Ascending aorta (tissue), 2 donors: ENCODE data around the gene CEACAM16. TPM values are rescaled to one million over a fixed set of nuclear protein-coding genes. Genes with fewer than 3 reads are reported as not detected.

ENCODE experiments used
- DNase-seq, 2 donors: peaks; one replicate each; pipeline ENCODE4 v3.0.0-alpha.2; 2019; ENCODE audit warnings: low spot score in 2 of 2
- H3K27ac ChIP-seq, 2 donors: fragments of 200-600 bp; sonication (generic); one replicate each; pipeline ENCODE4 v1.5.1; 2016 to 2017; ENCODE audit warnings: mild to moderate bottlenecking in 1 of 2
- H3K27me3 ChIP-seq: fragments of 200-600 bp; sonication (generic); one replicate; pipeline ENCODE4 v1.5.1; 2017
- H3K36me3 ChIP-seq, 2 donors: fragments of 200-600 bp; sonication (generic); one replicate each; pipeline ENCODE4 v1.5.1; 2016
- H3K4me1 ChIP-seq, 2 donors: fragments of 200-600 bp; sonication (generic); one replicate each; pipeline ENCODE4 v1.5.1; 2016 to 2017; ENCODE audit warnings: mild to moderate bottlenecking in 1 of 2
- H3K4me3 ChIP-seq, 2 donors: fragments of 200-600 bp; sonication (generic); one replicate each; pipeline ENCODE4 v1.5.1; 2016 to 2017; ENCODE audit warnings: mild to moderate bottlenecking in 1 of 2
- H3K9me3 ChIP-seq, 2 donors: fragments of 200-600 bp; sonication (generic); one replicate each; pipeline ENCODE4 v1.5.1; 2016
- intact Hi-C: fragments of 100-400 bp; cut with DNase I; formaldehyde crosslinking; loops from one replicate; pipeline ENCODE4 v1.15.1; 2023
- total RNA-seq: library from RNA; depleted of rRNA; stranded (reverse); fragments of >200 nt; gene quantifications from one replicate; pipeline ENCODE4 v1.1.0, GENCODE V29; 2016
- TF ChIP-seq, protein P1 (sequence below), 3 experiments: fragments of 200-600 bp in 2 of 3; fragments of 450-650 bp in 1 of 3; sonication (generic) in 2 of 3; IDR thresholded peaks; one replicate each; pipeline ENCODE4 v1.5.1; 2016 to 2019; ENCODE audit warnings: antibody characterized with exemption in 3 of 3, mild to moderate bottlenecking in 1 of 3, moderate library complexity in 1 of 3

CEACAM16 gene
- total RNA-seq, 1 donor from 2014 or later, result not detected

DNA sequence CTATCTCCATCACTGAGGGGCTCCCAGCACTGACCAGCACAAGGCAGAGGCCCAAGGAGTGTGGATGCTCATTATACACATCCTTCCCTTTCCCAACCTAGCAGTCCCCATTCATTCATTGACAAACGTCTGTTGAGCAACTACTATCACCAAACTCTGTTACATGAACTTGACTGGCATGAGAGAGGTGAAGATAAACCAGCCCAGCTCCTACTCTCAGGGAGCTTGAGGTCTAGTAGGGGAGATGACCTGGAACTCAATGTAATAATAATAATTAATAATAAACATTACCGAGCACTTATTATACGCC lies 8.9 kb upstream of the CEACAM16 start:
- no peaks in the 10 kb centered on the region for H3K36me3 ChIP-seq
- intact Hi-C loops, result loop anchor here (5.0 kb wide), 1 partner anchor 67 kb away; no protein-coding TSS in a partner anchor
- H3K27ac ChIP-seq, result no peak overlapping the region
- TF ChIP-seq, protein P1, sequence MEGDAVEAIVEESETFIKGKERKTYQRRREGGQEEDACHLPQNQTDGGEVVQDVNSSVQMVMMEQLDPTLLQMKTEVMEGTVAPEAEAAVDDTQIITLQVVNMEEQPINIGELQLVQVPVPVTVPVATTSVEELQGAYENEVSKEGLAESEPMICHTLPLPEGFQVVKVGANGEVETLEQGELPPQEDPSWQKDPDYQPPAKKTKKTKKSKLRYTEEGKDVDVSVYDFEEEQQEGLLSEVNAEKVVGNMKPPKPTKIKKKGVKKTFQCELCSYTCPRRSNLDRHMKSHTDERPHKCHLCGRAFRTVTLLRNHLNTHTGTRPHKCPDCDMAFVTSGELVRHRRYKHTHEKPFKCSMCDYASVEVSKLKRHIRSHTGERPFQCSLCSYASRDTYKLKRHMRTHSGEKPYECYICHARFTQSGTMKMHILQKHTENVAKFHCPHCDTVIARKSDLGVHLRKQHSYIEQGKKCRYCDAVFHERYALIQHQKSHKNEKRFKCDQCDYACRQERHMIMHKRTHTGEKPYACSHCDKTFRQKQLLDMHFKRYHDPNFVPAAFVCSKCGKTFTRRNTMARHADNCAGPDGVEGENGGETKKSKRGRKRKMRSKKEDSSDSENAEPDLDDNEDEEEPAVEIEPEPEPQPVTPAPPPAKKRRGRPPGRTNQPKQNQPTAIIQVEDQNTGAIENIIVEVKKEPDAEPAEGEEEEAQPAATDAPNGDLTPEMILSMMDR (IDR thresholded peaks at IDR 0.05), result no peak
- H3K27me3 ChIP-seq, result no peaks in the 10 kb centered on the region
- H3K4me3 ChIP-seq, result no peak overlapping the region
- no peak for DNase-seq
- H3K9me3 ChIP-seq, result no peaks in the 10 kb centered on the region
- peaks cover 0 to 12% of the 10 kb centered on the region in 2 donors for H3K4me1 ChIP-seq

DNA sequence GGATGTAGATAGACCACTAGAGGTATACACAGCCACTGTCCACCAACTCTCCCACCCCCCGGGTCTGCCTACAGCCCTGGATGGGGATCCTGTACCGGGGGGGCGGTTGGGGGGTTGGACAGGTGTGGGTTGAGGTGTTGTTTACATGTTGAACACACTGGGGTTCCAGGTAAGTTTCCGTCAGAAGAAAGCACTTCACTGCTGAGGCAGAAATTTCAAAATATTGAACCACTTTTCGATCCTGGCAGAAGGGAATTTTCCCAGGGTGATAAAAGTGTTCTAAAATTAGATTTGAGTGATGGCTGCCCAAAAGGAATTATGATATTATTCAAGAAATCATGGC lies 6.6 kb upstream of the CEACAM16 start:
- peak overlapping the region in 1 of 2 donors; percentile 66 for H3K27ac ChIP-seq

DNA sequence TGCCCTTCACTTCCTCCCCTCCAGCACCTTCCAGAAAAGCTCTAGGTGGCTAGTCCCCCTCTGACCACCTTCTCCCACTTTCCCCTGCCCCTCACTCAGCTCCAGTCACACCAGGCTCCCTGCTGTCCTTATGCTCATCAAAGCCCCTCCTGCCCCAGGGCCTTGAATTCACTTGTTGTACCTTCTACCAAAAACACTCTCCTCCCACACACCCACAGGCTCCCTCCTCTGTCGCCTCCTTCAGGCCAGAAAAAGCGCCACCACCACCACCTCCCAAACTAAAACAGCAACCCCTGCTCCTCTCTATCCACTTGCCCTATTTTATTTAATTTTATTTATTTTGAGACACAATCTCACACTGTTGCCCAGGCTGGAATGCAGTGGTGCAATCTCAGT lies 4.8 kb upstream of the CEACAM16 start:
- Histone ChIP-seq H3K27ac (no peak overlapping the region), H3K4me3 (no peak overlapping the region), H3K4me1 (peaks cover 0 to 10% of the 10 kb centered on the region in 2 donors), H3K9me3 (no peaks in the 10 kb centered on the region), H3K27me3 (no peaks in the 10 kb centered on the region), H3K36me3 (no peaks in the 10 kb centered on the region)
- no peak for DNase-seq
- intact Hi-C loops, result loop anchor here (5.0 kb wide), 1 partner anchor 63 kb away; no protein-coding TSS in a partner anchor
- TF ChIP-seq, protein P1 (IDR thresholded peaks at IDR 0.05), result no peak

More for the DNA sequence above, 6.6 kb upstream of the CEACAM16 start:
- TF ChIP-seq, protein P1 (IDR thresholded peaks at IDR 0.05), result no peak
- peaks cover 0 to 12% of the 10 kb centered on the region in 2 donors for H3K4me1 ChIP-seq
- H3K9me3 ChIP-seq, result no peaks in the 10 kb centered on the region
- no peaks in the 10 kb centered on the region for H3K36me3 ChIP-seq
- no peak for DNase-seq
- H3K4me3 ChIP-seq, result peak overlapping the region in 1 of 2 donors; percentile 17
- H3K27me3 ChIP-seq, result no peaks in the 10 kb centered on the region
- intact Hi-C loops, result loop anchor here (5.0 kb wide), 1 partner anchor 65 kb away; no protein-coding TSS in a partner anchor

DNA sequence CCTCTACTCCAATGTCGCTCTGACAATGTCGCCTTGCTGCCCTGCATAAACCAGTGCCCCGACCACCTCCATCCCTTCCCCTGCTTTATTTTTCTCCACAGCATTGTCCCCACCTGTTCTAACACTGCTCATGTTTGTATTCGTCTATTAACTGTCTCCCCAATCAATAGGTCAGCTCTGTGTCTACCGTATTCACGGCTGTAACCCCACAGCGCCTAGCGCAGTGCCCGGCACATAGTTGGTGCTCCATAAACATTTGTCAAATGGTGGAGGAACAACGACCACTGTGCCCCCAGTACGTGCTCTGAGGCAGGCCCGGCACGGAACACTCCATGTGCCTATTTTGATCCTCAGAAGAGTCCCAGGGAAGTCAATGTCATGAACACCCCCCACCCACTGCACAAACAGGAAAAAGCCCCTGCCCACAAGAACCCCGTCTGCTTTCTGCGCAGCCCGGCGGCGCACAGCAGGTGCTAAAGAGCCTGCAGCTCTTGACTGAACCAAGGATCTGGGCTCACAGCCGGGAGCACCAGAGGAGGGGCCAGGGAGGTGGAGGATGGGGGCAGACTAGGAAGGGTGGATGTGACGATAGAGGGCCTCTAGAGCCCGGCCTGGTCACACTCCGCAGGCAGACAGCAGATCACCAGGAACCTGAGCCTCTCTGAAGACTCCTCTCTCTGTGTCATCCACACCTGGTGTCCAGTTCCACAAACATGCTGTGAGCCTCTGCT lies 1.8 kb upstream of the CEACAM16 start:
- H3K4me3 ChIP-seq, result no peak overlapping the region
- H3K27me3 ChIP-seq, result no peaks in the 10 kb centered on the region
- intact Hi-C loops, result no loop called here
- H3K27ac ChIP-seq, result no peak overlapping the region
- no peak for DNase-seq
- H3K4me1 ChIP-seq, result peaks cover 0 to 3% of the 10 kb centered on the region in 2 donors
- H3K9me3 ChIP-seq, result no peaks in the 10 kb centered on the region
- H3K36me3 ChIP-seq, result no peaks in the 10 kb centered on the region
- TF ChIP-seq, protein P1 (IDR thresholded peaks at IDR 0.05), result no peak

DNA sequence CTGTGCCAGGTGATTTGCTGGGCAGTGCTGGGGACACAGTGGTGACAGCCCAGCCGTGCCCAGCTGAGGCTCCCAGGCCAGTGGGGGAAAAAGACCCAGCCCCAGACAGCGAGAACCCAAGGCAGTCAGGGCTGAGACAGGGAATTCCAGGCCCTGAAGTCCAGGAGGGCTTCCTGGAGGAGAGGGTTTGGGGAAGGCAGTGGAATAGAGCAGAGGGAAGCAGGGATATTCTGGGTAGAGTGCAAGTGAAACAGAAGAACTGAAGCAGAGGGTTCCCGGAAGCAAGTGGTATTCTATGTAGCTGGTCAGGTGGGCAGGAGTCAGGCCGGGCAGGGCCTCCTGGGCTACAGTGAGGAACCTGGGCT lies 1.3 kb upstream of the CEACAM16 start:
- no peak for DNase-seq
- Histone ChIP-seq H3K4me1 (no peaks in the 10 kb centered on the region), H3K9me3 (no peaks in the 10 kb centered on the region), H3K27ac (no peak overlapping the region), H3K27me3 (no peaks in the 10 kb centered on the region), H3K4me3 (no peak overlapping the region), H3K36me3 (no peaks in the 10 kb centered on the region)
- intact Hi-C loops, result no loop called here
- TF ChIP-seq, protein P1 (IDR thresholded peaks at IDR 0.05), result no peak
